Progenitor cell of endocrine pancreas (in vitro differentiated cells): Measurements from ENCODE around the gene CD34. TPM values are rescaled to one million over a fixed set of nuclear protein-coding genes. Genes with fewer than 3 reads are reported as not detected.
A peak's percentile ranks its signal among the peaks of the same experiment; 100 is the strongest.

ENCODE experiments used
- DNase-seq: peaks from one replicate; pipeline ENCODE4 v3.0.0; 2021; ENCODE audit warnings: low spot score; ENCODE audit not compliant: unreplicated experiment
- H3K27ac Mint-ChIP-seq: 2 replicates; pipeline ENCODE4 v1.8.0; 2021; ENCODE audit warnings: mild to moderate bottlenecking, moderate library complexity, mixed read lengths
- H3K27me3 Mint-ChIP-seq: 2 replicates; pipeline ENCODE4 v1.8.0; 2021; ENCODE audit warnings: mixed read lengths
- H3K36me3 Mint-ChIP-seq: 2 replicates; pipeline ENCODE4 v1.8.0; 2022; ENCODE audit warnings: mixed read lengths; ENCODE audit not compliant: insufficient read depth
- H3K4me1 Mint-ChIP-seq: 2 replicates; pipeline ENCODE4 v1.8.0; 2021; ENCODE audit warnings: low read depth, mixed read lengths
- H3K4me3 Mint-ChIP-seq: 2 replicates; pipeline ENCODE4 v1.8.0; 2021; ENCODE audit warnings: low read depth, mild to moderate bottlenecking, moderate library complexity, mixed read lengths
- H3K9me3 Mint-ChIP-seq: 2 replicates; pipeline ENCODE4 v1.8.0; 2021; ENCODE audit warnings: low read depth, mixed read lengths
- total RNA-seq: library from RNA; stranded (reverse); gene quantifications from 2 replicates; pipeline ENCODE4 v1.2.1, GENCODE V29; 2021
- TF ChIP-seq, protein P1 (sequence below): fragments of 200-600 bp; sonication (generic); IDR thresholded peaks from one replicate; pipeline ENCODE4 v1.5.0; 2021; ENCODE audit warnings: antibody characterized with exemption, mild to moderate bottlenecking; ENCODE audit not compliant: unreplicated experiment

The CD34 gene
- total RNA-seq, 1 donor from 2014 or later = 0.07 TPM

DNA sequence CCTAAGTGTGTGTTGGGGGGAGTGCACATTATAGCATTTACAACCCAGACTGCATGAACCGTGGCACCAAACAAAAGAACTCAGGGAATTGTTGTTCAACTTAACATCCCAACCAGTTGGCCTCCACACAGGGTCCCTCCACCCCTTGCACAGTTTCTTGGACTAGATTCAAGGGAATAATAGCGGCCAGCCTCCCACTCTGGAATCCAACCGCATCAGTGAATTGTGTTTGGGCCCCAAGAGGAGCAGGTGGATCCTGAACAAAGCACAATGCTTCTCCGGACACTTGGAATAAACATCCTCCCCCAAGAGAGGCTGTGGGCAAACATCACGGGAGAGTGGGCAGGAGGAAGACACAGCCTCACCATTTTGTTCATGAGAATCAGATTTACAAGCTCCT is 18.2 kb downstream of the CD34 start:
- Mint-ChIP-seq H3K27ac (no peak overlapping the region), H3K4me1 (no peaks in the 10 kb centered on the region), H3K9me3 (no peaks in the 10 kb centered on the region), H3K4me3 (no peak overlapping the region), H3K27me3 (peaks cover 30% of the 10 kb centered on the region), H3K36me3 (no peaks in the 10 kb centered on the region)
- DNase-seq = no peak
- TF ChIP-seq, protein P1, sequence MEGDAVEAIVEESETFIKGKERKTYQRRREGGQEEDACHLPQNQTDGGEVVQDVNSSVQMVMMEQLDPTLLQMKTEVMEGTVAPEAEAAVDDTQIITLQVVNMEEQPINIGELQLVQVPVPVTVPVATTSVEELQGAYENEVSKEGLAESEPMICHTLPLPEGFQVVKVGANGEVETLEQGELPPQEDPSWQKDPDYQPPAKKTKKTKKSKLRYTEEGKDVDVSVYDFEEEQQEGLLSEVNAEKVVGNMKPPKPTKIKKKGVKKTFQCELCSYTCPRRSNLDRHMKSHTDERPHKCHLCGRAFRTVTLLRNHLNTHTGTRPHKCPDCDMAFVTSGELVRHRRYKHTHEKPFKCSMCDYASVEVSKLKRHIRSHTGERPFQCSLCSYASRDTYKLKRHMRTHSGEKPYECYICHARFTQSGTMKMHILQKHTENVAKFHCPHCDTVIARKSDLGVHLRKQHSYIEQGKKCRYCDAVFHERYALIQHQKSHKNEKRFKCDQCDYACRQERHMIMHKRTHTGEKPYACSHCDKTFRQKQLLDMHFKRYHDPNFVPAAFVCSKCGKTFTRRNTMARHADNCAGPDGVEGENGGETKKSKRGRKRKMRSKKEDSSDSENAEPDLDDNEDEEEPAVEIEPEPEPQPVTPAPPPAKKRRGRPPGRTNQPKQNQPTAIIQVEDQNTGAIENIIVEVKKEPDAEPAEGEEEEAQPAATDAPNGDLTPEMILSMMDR = no peak

DNA sequence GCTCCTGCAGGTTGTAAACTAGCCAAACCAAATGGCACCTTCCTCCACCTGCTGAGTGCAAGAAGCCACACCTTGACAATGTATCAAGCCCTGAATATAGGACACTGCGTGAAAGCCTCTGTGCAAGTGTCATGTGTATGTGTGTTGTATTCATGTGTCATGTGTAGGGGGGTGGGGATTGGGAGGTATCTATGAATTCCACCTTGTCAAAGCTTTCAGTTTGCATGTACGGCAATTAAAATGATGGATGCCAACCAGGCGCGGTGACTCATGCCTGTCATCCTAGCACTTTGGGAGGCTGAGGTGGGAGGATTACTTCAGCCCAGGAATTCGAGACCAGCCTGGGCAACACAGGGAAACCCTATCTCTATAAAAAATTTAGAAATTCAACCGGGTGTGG is 19.8 kb downstream of the CD34 start:
- DNase-seq = no peak
- TF ChIP-seq, protein P1 = no peak
- Mint-ChIP-seq H3K4me3 (no peak overlapping the region), H3K27me3 (peaks cover 38% of the 10 kb centered on the region), H3K36me3 (no peaks in the 10 kb centered on the region), H3K27ac (no peak overlapping the region), H3K9me3 (no peaks in the 10 kb centered on the region), H3K4me1 (no peaks in the 10 kb centered on the region)

DNA sequence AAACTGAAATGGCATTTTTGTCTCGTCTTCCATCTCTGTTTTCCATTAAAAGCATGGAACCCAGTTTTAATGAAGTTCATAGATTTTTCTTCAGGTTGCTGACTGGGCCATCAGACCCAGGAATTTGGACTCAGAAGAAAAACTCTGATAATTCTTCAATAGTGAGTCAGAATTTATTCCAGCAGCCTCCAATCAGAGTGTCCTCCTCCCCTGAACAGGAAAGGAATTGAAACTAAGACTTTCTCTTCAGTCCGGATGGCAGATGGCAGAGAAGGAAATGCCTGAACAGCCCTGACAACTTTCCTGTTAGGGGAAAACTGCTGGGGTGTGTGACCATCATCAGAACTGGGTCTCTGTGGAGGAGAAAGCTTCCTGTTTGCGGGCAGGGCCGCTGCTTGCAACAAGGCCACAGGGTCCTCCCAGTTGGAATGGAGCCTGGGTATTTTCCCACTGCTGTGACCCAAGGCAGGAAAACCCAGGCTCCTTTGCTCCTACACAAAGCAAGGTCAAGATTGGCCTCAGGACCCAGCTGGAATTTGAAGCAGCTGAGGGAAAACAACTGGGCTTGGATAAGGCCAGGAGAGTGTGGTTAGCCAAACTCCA is 20.7 kb downstream of the CD34 start:
- H3K27ac Mint-ChIP-seq = no peak overlapping the region
- no peaks in the 10 kb centered on the region for H3K9me3 Mint-ChIP-seq
- DNase-seq = no peak

DNA sequence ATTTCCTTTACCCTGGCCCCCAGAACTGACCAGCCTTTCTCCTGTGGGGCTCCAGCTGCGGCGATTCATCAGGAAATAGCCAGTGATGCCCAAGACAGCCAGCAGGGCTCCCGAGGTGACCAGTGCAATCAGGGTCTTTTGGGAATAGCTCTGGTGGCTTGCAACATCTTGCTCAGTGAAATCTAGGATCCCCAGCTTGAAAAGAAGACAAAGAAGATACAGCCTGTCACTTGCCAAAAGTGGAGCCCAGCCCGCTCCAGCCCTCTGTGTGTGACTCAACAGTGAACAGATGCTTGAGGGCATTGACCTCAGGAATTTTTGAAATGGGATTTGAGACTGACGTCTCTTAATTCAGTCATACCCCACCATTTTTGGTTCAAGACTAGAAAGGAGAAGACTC is 22.3 kb downstream of the CD34 start:
- peaks cover 23% of the 10 kb centered on the region for H3K27me3 Mint-ChIP-seq
- TF ChIP-seq, protein P1 = peak; percentile 24
- no peak overlapping the region for H3K4me3 Mint-ChIP-seq
- DNase-seq = no peak
- peaks cover 5% of the 10 kb centered on the region for H3K4me1 Mint-ChIP-seq
- no peak overlapping the region for H3K27ac Mint-ChIP-seq
- no peaks in the 10 kb centered on the region for H3K9me3 Mint-ChIP-seq
- no peaks in the 10 kb centered on the region for H3K36me3 Mint-ChIP-seq

More for the DNA sequence above, 20.7 kb downstream of the CD34 start:
- Mint-ChIP-seq H3K4me1 (peaks cover 4% of the 10 kb centered on the region), H3K36me3 (no peaks in the 10 kb centered on the region), H3K27me3 (peaks cover 35% of the 10 kb centered on the region), H3K4me3 (no peak overlapping the region)
- TF ChIP-seq, protein P1 = no peak

DNA sequence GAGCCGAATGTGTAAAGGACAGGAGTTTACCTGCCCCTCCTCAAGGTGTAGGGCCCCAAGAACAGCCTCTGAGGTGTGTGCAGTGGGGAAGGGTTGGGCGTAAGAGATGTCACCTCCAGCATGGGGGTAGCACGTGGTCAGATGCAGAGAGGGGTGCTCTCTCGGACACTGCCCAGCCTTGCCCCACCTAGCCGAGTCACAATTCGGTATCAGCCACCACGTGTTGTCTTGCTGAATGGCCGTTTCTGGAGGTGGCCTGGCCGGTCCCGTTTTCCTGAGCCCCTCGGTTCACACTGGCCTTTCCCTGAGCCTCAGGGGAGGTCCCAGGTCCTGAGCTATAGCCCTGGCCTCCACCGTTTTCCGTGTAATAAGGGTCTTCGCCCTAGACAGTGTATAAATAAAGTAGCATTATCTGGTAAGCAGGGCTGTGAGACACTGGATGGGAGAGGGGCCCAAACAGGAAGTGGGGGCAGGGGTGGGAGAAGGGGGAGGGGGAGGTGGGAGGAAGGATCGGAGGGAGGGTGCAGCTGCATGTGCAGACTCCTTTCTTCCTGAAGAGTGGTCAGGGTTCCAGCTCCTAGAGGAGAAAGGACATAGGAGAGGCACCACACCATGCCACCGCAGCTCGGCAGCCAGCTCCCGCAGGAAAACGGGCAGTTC is 23.3 kb downstream of the CD34 start:
- Mint-ChIP-seq H3K36me3 (no peaks in the 10 kb centered on the region), H3K4me3 (no peak overlapping the region), H3K4me1 (peaks cover 5% of the 10 kb centered on the region), H3K9me3 (no peaks in the 10 kb centered on the region), H3K27ac (no peak overlapping the region), H3K27me3 (peaks cover 22% of the 10 kb centered on the region)
- TF ChIP-seq, protein P1 = no peak
- DNase-seq = no peak
